DOHH2 (cell line): ENCODE measurements around the gene STARD9.

Experiments used
- EZH2phosphoT487 ChIP-seq: fragments of 200-600 bp; sonication (generic); IDR thresholded peaks from 2 replicates; pipeline ENCODE4 v1.6.1; 2017; ENCODE audit warnings: borderline replicate concordance, mild to moderate bottlenecking, antibody characterized with exemption, low read length, moderate library complexity, mixed read lengths
- TF ChIP-seq, protein P1 (sequence below): fragments of 200-600 bp; sonication (generic); IDR thresholded peaks from one replicate; pipeline ENCODE4 v1.5.1; 2014; ENCODE audit warnings: antibody characterized with exemption, mild to moderate bottlenecking, low read depth, low read length; ENCODE audit not compliant: poor library complexity, severe bottlenecking

DNA sequence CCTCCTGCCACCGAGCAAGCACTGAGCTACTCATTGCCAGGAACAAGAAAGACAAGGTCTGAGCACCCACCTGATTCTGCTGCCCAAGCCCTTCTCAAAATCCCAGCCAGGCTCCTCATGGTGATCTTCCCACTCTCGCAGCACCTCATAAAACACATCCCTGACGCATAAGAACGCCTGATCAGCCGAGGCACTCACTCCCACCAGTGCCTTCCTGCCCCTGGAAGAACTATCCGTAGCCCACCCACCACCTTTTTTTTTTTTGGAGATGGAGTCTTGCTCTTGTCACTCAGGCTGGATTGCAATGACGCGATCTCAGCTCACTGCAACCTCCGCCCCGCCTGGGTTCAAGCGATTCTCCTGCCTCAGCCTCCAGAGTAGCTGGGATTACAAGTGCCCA lies 157.6 kb downstream of the STARD9 start:
- TF ChIP-seq, protein P1, sequence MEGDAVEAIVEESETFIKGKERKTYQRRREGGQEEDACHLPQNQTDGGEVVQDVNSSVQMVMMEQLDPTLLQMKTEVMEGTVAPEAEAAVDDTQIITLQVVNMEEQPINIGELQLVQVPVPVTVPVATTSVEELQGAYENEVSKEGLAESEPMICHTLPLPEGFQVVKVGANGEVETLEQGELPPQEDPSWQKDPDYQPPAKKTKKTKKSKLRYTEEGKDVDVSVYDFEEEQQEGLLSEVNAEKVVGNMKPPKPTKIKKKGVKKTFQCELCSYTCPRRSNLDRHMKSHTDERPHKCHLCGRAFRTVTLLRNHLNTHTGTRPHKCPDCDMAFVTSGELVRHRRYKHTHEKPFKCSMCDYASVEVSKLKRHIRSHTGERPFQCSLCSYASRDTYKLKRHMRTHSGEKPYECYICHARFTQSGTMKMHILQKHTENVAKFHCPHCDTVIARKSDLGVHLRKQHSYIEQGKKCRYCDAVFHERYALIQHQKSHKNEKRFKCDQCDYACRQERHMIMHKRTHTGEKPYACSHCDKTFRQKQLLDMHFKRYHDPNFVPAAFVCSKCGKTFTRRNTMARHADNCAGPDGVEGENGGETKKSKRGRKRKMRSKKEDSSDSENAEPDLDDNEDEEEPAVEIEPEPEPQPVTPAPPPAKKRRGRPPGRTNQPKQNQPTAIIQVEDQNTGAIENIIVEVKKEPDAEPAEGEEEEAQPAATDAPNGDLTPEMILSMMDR: no peak
- TF ChIP-seq EZH2phosphoT487: no peak
